Erythroblast (primary cell): ENCODE measurements around the gene XYLT2.

Experiments
- DNase-seq, 2 experiments: peaks; one replicate each; lab custom pipeline; 2025; lab: John Stamatoyannopoulos, UW
- GATA1 ChIP-seq: IDR thresholded peaks from 2 replicates; pipeline ENCODE4 v1.6.1; 2011; ENCODE audit warnings: low read depth, mild to moderate bottlenecking, control low read depth, low read length, moderate library complexity
- POLR2A ChIP-seq: IDR thresholded peaks from 2 replicates; pipeline ENCODE4 v1.6.1; 2011; ENCODE audit warnings: mild to moderate bottlenecking, low read length

XYLT2 gene

GRCh38 chr17:50371526-50371925 lies 25.6 kb downstream of the XYLT2 start:
- TF ChIP-seq GATA1 (no peak), POLR2A (no peak)
- DNase-seq = peak in 1 of 2 experiments; percentile 30

DNA sequence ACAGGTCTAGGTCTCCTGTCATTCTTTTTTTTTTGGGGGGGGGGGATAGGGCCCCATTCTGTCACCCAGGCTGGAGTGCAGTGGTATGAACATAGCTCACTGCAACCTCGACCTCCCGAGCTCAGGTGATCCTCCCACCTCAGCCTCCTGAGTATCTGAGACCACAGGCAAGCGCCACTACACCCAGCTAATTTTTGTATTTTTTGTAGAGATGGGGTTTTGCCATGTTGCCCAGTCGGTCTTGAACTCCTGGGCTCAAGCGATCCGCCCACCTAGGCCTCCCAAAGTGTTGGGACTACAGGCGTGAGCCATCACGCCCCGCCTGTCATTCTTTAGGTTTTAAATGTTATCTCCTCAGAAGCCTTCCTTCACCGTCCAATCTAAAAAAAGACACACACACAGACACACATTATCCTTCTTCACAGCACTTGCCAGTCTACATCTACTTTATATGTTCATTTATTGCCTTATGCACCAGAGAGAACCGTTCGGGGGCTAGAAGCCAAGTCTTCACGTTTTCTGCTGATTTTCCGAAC lies 26.4 kb downstream of the XYLT2 start:
- peak in 1 of 2 experiments; percentile 65 for DNase-seq
- TF ChIP-seq GATA1 (no peak), POLR2A (no peak)

DNA sequence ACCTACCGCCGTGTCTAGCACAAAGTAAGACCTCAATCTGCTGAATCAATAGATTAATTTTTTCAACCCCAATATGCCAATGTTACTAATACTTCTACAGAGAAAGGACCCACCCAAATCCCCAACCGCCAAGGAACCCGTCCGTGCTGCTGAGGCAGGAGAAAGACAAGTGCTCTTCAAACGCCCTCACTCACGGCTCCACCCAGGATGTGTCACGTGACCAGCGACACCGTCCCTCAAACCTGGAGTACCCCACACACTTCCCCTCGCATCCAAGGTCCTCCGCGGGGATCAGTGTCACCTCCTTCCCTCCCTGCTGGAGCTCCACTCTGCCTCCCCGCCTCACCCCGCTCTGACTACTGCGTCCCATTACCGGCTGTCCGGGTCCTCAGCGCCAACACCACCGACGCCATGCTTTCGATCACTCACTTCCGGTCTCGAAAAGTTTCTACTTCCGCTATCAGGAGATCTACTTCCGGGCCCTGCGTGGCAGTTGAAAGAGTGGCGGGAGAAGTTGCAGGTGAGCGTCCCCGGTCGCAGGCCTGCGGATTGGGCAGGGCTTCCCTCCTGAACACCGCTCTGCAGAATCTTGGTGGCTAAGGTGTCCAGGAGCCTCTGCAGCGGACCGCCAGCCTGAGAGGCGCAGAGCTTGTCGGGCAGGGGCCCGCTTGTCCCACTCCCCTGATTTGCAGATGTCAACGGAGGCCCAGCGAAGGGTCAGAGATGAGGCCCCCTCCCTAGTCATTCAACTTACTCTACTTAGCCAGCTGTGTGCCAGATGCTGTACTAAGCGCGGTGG lies 27.0 kb downstream of the XYLT2 start, which contains the start of the genes EME1 and MRPL27:
Gene EME1 (plus strand): TSS at position 472 of the 799 bp plus-strand sequence. CDS start 1,980 bp downstream, outside the sequence.
Gene MRPL27 (minus strand): TSS at position 427 of the 799 bp plus-strand sequence. CDS start 14 bp downstream, at position 413.
- TF ChIP-seq POLR2A (peak; percentile 96), GATA1 (no peak)
- peak; percentile 94 to 95 for DNase-seq

DNA sequence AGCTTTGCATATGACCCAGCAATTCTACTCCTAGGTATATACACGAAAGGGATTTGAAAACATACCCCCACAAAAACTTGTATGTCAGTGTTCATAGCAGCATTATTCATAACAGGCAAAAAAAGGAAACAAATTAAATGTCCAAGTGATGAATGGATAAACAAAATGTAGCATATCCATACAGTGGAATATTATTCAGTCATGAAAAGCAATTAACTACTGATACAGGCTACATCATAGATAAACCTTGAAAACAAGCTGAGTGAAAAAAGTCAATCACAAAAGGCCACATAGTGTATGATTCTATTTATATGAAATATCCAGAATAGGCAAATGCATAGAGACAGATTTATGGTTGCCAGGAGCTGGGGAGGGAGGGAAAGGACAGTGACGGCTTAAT lies 27.8 kb downstream of the XYLT2 start:
- DNase-seq = no peak
- no peak for TF ChIP-seq GATA1
- no peak for TF ChIP-seq POLR2A

DNA sequence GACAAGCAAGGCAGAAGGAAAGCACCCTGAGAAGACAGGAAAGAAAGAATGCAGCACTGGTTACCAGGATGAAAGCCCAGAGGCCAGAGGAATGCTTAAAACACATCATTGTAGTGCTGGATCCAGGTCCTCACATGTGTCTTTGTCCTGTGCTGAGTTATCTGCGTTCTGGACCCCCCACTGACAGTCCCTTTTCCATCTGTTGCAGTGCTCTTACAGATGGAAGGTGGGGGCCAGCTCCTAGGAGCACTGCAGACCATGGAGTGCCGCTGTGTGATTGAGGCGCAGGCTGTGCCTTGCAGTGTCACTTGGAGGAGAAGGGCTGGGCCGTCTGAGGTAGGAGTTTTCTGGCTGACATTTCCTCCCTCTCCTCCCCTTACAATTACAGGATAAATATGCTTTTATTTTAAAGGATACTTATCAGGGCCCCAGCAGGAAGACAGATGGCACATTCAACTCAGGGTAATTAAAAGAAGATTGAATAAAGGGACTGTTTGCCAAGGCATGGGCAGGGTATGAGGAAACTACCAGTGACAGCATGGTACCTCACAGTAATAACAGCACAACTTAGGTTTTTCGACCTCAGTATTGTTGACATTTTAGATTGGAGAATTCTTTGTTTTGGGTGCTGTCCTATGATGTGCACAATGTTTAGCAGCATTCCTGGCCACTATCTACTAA lies 30.1 kb downstream of the XYLT2 start:
- DNase-seq = no peak
- TF ChIP-seq POLR2A (no peak), GATA1 (no peak)

GRCh38 chr17:50379351-50380132 lies 33.6 kb downstream of the XYLT2 start:
- no peak for DNase-seq
- no peak for TF ChIP-seq POLR2A

- TF ChIP-seq POLR2A (peak; percentile 36), GATA1 (no peak)
- DNase-seq = no peak
Observed at GRCh38 chr17:50380369-50381259, 34.7 kb downstream of the XYLT2 start.

GRCh38 chr17:50381260-50381815 lies 35.4 kb downstream of the XYLT2 start:
- no peak for TF ChIP-seq GATA1
- TF ChIP-seq POLR2A = no peak
- no peak for DNase-seq

- peak in 1 of 2 experiments; percentile 16 for DNase-seq
- TF ChIP-seq GATA1 (no peak), POLR2A (no peak)
Observed at GRCh38 chr17:50381920-50382319, 36.0 kb downstream of the XYLT2 start.

- no peak for DNase-seq
- TF ChIP-seq POLR2A = no peak
- no peak for TF ChIP-seq GATA1
Observed at GRCh38 chr17:50382931-50383330, 37.0 kb downstream of the XYLT2 start.

DNA sequence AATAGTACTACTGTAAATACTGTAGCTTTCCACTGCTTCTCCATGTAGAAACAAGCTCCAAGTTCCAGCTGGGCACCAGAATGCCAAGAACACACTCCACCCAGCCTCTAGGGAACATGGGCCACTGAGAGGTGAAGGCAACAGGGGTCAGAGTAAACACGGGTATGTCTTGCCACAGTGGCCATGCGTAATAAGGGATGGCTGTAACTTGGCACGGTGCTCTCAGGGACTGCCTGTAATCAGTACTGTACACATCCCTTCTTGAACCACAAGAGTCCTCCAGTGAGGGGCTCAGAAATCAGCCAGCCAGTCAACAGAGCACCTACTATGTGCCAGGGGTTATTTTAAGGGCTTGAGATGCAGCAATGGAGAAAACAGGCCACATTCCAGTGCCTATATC lies 40.6 kb downstream of the XYLT2 start:
- no peak for DNase-seq

DNA sequence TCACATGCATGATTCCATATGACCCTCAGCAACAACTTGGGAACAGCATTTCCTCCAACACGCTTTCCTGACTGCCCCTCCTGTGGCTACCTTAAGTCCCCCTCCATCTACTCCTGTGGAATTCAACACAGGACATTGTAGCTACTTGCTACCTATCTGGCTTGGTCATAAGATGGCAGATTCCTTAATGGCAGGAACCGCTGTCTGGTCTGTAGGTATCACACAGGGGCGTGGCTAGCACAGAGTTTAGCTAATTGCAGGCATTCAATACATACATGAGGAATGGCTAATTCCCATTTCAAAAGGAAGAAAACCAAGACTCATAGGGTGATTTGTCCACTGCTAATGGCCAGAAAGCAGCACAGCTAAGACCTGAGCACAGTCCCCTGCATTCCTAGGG lies 42.8 kb downstream of the XYLT2 start:
- DNase-seq = no peak
- TF ChIP-seq POLR2A (no peak), GATA1 (no peak)

More for the DNA sequence above, 40.6 kb downstream of the XYLT2 start:
- TF ChIP-seq POLR2A (no peak), GATA1 (no peak)

- TF ChIP-seq GATA1 (no peak), POLR2A (no peak)
- no peak for DNase-seq
Observed at GRCh38 chr17:50389534-50389933, 43.6 kb downstream of the XYLT2 start.
